Upper lobe of left lung (tissue), 6 donors: ENCODE measurements around the gene RNU4-1. TPM values are rescaled to one million over a fixed set of nuclear protein-coding genes. Genes with fewer than 3 reads are reported as not detected.
A peak's percentile ranks its signal among the peaks of the same experiment; 100 is the strongest.

Experiments used
- ATAC-seq, 2 donors: fragments of 200-7000 bp; cut with Tn5 transposase; one replicate each; pipeline ENCODE4 v1.9.1; 2022; ENCODE audit warnings: mild to moderate bottlenecking in 2 of 2, moderate library complexity in 2 of 2; ENCODE audit not compliant: low FRiP score in 2 of 2
- DNase-seq, 2 donors: peaks; one replicate each; pipeline ENCODE4 v3.0.0-alpha.2; 2019 to 2020
- H3K27ac ChIP-seq, 4 donors: fragments of 200-600 bp; sonication (generic); one replicate each; pipeline ENCODE4 v1.5.1; 2016 to 2019
- H3K27me3 ChIP-seq, 4 donors: fragments of 200-600 bp; sonication (generic); one replicate each; pipeline ENCODE4 v1.5.1; 2017 to 2019
- H3K36me3 ChIP-seq, 4 donors: fragments of 200-600 bp; sonication (generic); one replicate each; pipeline ENCODE4 v1.5.1; 2016 to 2019
- H3K4me1 ChIP-seq, 4 donors: fragments of 200-600 bp; sonication (generic); one replicate each; pipeline ENCODE4 v1.5.1; 2018 to 2019
- H3K4me3 ChIP-seq, 4 donors: fragments of 200-600 bp; sonication (generic); one replicate each; pipeline ENCODE4 v1.5.1; 2017 to 2019; ENCODE audit warnings: mild to moderate bottlenecking in 2 of 4, moderate library complexity in 1 of 4
- H3K9me3 ChIP-seq, 4 donors: fragments of 200-600 bp; sonication (generic); one replicate each; pipeline ENCODE4 v1.5.1; 2018 to 2019
- CTCF ChIP-seq, 6 experiments: fragments of 450-650 bp in 4 of 6; fragments of 200-600 bp in 2 of 6; sonication (generic) in 2 of 6; IDR thresholded peaks; one replicate each; pipeline ENCODE4 v1.5.1; 2016 to 2019; ENCODE audit warnings: antibody characterized with exemption in 6 of 6
- EP300 ChIP-seq, 4 donors: sonication (generic); formaldehyde crosslinking; IDR thresholded peaks; one replicate each; pipeline ENCODE4 v1.5.1; 2017; ENCODE audit warnings: antibody characterized with exemption in 4 of 4, control low read depth in 2 of 4
- POLR2A ChIP-seq, 4 donors: fragments of 450-650 bp; IDR thresholded peaks; one replicate each; pipeline ENCODE4 v1.5.1; 2016 to 2017; ENCODE audit warnings: antibody characterized with exemption in 4 of 4, mild to moderate bottlenecking in 2 of 4
- POLR2AphosphoS5 ChIP-seq, 2 donors: sonication (generic); formaldehyde crosslinking; IDR thresholded peaks; one replicate each; pipeline ENCODE4 v1.5.1; 2017; ENCODE audit warnings: antibody characterized with exemption in 2 of 2
- WGBS, 2 donors: methylation state at CpG; one replicate each; pipeline ENCODE4 v1.1.5; 2017 to 2018; 5-methylcytosine and 5-hydroxymethylcytosine counted together
- total RNA-seq, 6 donors: library from RNA; depleted of rRNA in 4 of 6; stranded (reverse); fragments of >200 nt in 4 of 6; gene quantifications; one replicate each; pipeline versions ENCODE4 v1.1.0 to v1.2.1, GENCODE V29; 2016 to 2021
- donor health status: DM: no; HTN: no; CAD: no; lungs with moderate emphysema.
- donor health status: DM: no; HTN: yes; CAD: no; lungs with severe emphysema.

The RNU4-1 gene
- total RNA-seq, 6 donors from 2014 or later, result under 0.01 to 4,461 (median under 0.01) TPM

GRCh38 chr12:120316798-120317223, 23.8 kb upstream of the RNU4-1 start:
- Histone ChIP-seq H3K4me1 (peaks cover 9 to 12% (median 10%) of the 10 kb centered on the region in 4 donors), H3K9me3 (peaks cover 0 to 6% (median 0%) of the 10 kb centered on the region in 4 donors), H3K4me3 (peak overlapping the region; percentile 54 to 68 (median 62)), H3K27ac (peak overlapping the region; percentile 78 to 90 (median 86)), H3K36me3 (no peaks in the 10 kb centered on the region), H3K27me3 (no peaks in the 10 kb centered on the region)
- ATAC-seq (no peak), DNase-seq (no peak)
- WGBS, 2 donors, result 37 to 39% methylated on average over 9 of the region's 9 CpGs
- TF ChIP-seq CTCF (IDR thresholded peaks at IDR 0.05) (no peak), POLR2AphosphoS5 (IDR thresholded peaks at IDR 0.05) (no peak), EP300 (IDR thresholded peaks at IDR 0.05) (no peak), POLR2A (IDR thresholded peaks at IDR 0.05) (no peak)

- H3K27ac ChIP-seq, result no peak overlapping the region
- ATAC-seq, result no peak
- DNase-seq, result no peak
- no peak overlapping the region for H3K4me3 ChIP-seq
- peaks cover 9 to 12% (median 10%) of the 10 kb centered on the region in 4 donors for H3K4me1 ChIP-seq
- TF ChIP-seq EP300 (IDR thresholded peaks at IDR 0.05) (no peak), CTCF (IDR thresholded peaks at IDR 0.05) (no peak), POLR2A (IDR thresholded peaks at IDR 0.05) (no peak), POLR2AphosphoS5 (IDR thresholded peaks at IDR 0.05) (no peak)
- no peaks in the 10 kb centered on the region for H3K36me3 ChIP-seq
- H3K9me3 ChIP-seq, result peaks cover 0 to 6% (median 0%) of the 10 kb centered on the region in 4 donors
- no peaks in the 10 kb centered on the region for H3K27me3 ChIP-seq
- 65 to 71% methylated on average over 5 of the region's 5 CpGs for whole genome bisulfite sequencing, 2 donors
These were observed 21.2 kb upstream of the RNU4-1 start for GRCh38 chr12:120314220-120314619.

DNA sequence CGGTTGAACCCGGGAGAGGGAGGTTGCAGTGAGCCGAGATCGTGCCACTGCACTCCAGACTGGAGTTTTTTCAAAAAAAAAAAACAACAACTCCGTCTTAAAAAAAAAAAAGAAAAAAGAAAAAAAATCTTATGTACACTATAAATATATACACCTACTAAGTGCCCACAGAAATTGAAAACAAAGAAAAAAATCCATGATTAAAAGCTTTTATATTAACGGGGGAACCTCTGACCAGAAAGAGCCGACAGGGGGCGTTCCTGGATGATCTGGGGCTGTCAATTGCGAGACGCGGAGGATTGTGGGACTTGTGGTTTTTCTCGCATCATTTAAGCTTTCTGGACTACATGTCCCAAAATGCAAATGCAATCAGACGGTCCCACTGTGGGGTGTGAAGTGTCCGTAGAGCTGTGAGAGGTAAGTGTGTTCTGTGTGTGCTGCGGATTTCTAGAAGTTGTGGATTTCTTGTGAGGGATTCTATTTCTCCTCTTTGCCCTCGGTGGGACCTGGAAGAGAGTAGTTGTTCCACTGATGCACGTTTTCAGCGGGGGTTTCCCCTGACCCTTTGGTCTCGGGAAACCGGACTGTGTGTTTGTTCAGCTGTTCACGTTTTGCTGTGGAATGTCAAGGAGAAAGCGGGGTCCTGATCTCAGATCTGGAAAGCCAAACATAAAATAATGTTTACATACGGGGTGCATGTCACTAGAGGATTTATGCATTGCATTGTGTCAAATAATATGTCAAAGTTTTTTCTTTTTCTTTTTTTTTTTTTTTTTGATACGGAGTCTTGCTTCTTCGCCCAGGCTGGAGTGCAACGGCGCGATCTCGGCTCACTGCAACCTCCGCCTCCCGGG, 9.2 kb upstream of the RNU4-1 start, which contains the start of gene SIRT4:
TSS of gene SIRT4 (plus strand) at position 360 of the 854 bp plus-strand sequence. CDS start 1,241 bp downstream, outside the sequence.
- TF ChIP-seq POLR2A (IDR thresholded peaks at IDR 0.05) (peak in 1 of 4 donors; percentile 41), CTCF (IDR thresholded peaks at IDR 0.05) (peak in 5 of 6 experiments; percentile 37 to 71 (median 65)), POLR2AphosphoS5 (IDR thresholded peaks at IDR 0.05) (peak in 1 of 2 donors; percentile 45), EP300 (IDR thresholded peaks at IDR 0.05) (no peak)
- Histone ChIP-seq H3K27me3 (no peaks in the 10 kb centered on the region), H3K4me3 (peak within 1 kb of the TSS; percentile 42 to 76 (median 62)), H3K9me3 (no peaks in the 10 kb centered on the region), H3K4me1 (peaks cover 0 to 10% (median 5%) of the 10 kb centered on the region in 4 donors), H3K27ac (peak within 1 kb of the TSS; percentile 9 to 84 (median 62)), H3K36me3 (no peaks in the 10 kb centered on the region)
- DNase-seq (peak; percentile 36 to 95), ATAC-seq (peak; percentile 95 to 99)
- 10% methylated on average over 31 of the region's 31 CpGs for WGBS, 2 donors

GRCh38 chr12:120292411-120292660, 701 bp downstream of the RNU4-1 start:
- H3K4me1 ChIP-seq, result peaks cover 5 to 20% (median 9%) of the 10 kb centered on the region in 4 donors
- 0 to 1% methylated on average over 14 to 17 of the region's 17 CpGs for WGBS, 2 donors
- peak in 1 of 2 donors; percentile 82 for DNase-seq
- peak overlapping the region; percentile 95 to 98 (median 97) for H3K27ac ChIP-seq
- no peak for ATAC-seq
- TF ChIP-seq CTCF (IDR thresholded peaks at IDR 0.05) (no peak), POLR2A (IDR thresholded peaks at IDR 0.05) (no peak), EP300 (IDR thresholded peaks at IDR 0.05) (no peak), POLR2AphosphoS5 (IDR thresholded peaks at IDR 0.05) (no peak)
- H3K9me3 ChIP-seq, result no peaks in the 10 kb centered on the region
- H3K36me3 ChIP-seq, result no peaks in the 10 kb centered on the region
- H3K27me3 ChIP-seq, result no peaks in the 10 kb centered on the region
- peak overlapping the region; percentile 45 to 61 (median 58) for H3K4me3 ChIP-seq
